ENCODE results near the gene KAT7. TPM values are rescaled to one million over a fixed set of nuclear protein-coding genes. Genes with fewer than 3 reads are reported as not detected.

Gene KAT7
- polyA plus RNA-seq, 1 of the 3 experiments (the other 2 are of a cell fraction), result 20.2 TPM

GRCh38 chr17:49872754-49873377 lies 84.4 kb downstream of the KAT7 start:
- Histone ChIP-seq H2AFZ (ENCODE audit: low read depth) (no peak overlapping the region), H3K9me3 (no peaks in the 10 kb centered on the region), H3K4me2 (no peak overlapping the region), H3K27me3 (ENCODE audit: insufficient read depth) (peaks cover 39% of the 10 kb centered on the region), H3K79me2 (ENCODE audit: insufficient read depth) (no peaks in the 10 kb centered on the region), H3K4me1 (ENCODE audit: control insufficient read depth in 1 of 2, insufficient read depth in 2 of 2, low read depth in 1 of 2, low read length in 1 of 2) (no peaks in the 10 kb centered on the region), H3K4me3 (ENCODE audit: low read depth in 2 of 2, low read length in 1 of 2) (no peak overlapping the region), H4K20me1 (ENCODE audit: insufficient read depth) (no peaks in the 10 kb centered on the region), H3K36me3 (replicated peaks in 1 of 2; ENCODE audit: control insufficient read depth in 1 of 2, insufficient read depth in 2 of 2, low read length in 1 of 2) (no peaks in the 10 kb centered on the region), H3F3A (replicated peaks; ENCODE audit: insufficient read depth) (no peaks in the 10 kb centered on the region), H3K9me2 (no peaks in the 10 kb centered on the region), H3K9ac (no peak overlapping the region), H3K27ac (ENCODE audit: low read depth in 2 of 2, low read length in 1 of 2) (no peak overlapping the region)
- POLR2A ChIA-PET, result no interaction called here
- CTCF ChIA-PET, result interaction anchor here (0.6 to 40.4 kb wide), 8 partner anchors 8 to 124 kb away, joined by 3 to 1665 read pairs (median 6); partner anchors contain the start of gene DLX3
- TF ChIP-seq EZH2phosphoT487 (IDR thresholded peaks at IDR 0.05; ENCODE audit: borderline replicate concordance, low read depth) (no peak), CTCF (IDR thresholded peaks at IDR 0.05) (no peak)
- no peak for DNase-seq
- WGBS (ENCODE audit: low lambda C conversion rate), result 79% methylated on average over 6 of the region's 6 CpGs

- Histone ChIP-seq H3K4me2 (no peak overlapping the region), H3K27ac (ENCODE audit: low read depth in 2 of 2, low read length in 1 of 2) (no peak overlapping the region), H3K4me1 (ENCODE audit: control insufficient read depth in 1 of 2, insufficient read depth in 2 of 2, low read depth in 1 of 2, low read length in 1 of 2) (no peaks in the 10 kb centered on the region), H3K4me3 (ENCODE audit: low read depth in 2 of 2, low read length in 1 of 2) (no peak overlapping the region), H3K79me2 (ENCODE audit: insufficient read depth) (no peaks in the 10 kb centered on the region), H3K36me3 (replicated peaks in 1 of 2; ENCODE audit: control insufficient read depth in 1 of 2, insufficient read depth in 2 of 2, low read length in 1 of 2) (no peaks in the 10 kb centered on the region), H3F3A (replicated peaks; ENCODE audit: insufficient read depth) (no peaks in the 10 kb centered on the region), H3K9me3 (no peaks in the 10 kb centered on the region), H3K9ac (no peak overlapping the region), H4K20me1 (ENCODE audit: insufficient read depth) (no peaks in the 10 kb centered on the region), H3K27me3 (ENCODE audit: insufficient read depth) (peaks cover 36% of the 10 kb centered on the region), H3K9me2 (no peaks in the 10 kb centered on the region), H2AFZ (ENCODE audit: low read depth) (no peak overlapping the region)
- no peak for TF ChIP-seq SIN3A (IDR thresholded peaks at IDR 0.05; ENCODE audit: borderline replicate concordance, low read depth, low read length)
- TF ChIP-seq JUND (IDR thresholded peaks at IDR 0.05), result no peak
- TF ChIP-seq, protein P1, sequence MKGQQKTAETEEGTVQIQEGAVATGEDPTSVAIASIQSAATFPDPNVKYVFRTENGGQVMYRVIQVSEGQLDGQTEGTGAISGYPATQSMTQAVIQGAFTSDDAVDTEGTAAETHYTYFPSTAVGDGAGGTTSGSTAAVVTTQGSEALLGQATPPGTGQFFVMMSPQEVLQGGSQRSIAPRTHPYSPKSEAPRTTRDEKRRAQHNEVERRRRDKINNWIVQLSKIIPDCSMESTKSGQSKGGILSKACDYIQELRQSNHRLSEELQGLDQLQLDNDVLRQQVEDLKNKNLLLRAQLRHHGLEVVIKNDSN (IDR thresholded peaks at IDR 0.05; ENCODE audit: borderline replicate concordance, low read depth), result no peak
- no peak for TF ChIP-seq EP300 (IDR thresholded peaks at IDR 0.05; ENCODE audit: borderline replicate concordance in 1 of 2, low read depth in 1 of 2, low read length in 1 of 2)
- TF ChIP-seq MXI1 (IDR thresholded peaks at IDR 0.05; ENCODE audit: low read depth, low read length), result no peak
- no peak for TF ChIP-seq RCOR1 (IDR thresholded peaks at IDR 0.05; ENCODE audit: low read length)
- TF ChIP-seq, protein P2, sequence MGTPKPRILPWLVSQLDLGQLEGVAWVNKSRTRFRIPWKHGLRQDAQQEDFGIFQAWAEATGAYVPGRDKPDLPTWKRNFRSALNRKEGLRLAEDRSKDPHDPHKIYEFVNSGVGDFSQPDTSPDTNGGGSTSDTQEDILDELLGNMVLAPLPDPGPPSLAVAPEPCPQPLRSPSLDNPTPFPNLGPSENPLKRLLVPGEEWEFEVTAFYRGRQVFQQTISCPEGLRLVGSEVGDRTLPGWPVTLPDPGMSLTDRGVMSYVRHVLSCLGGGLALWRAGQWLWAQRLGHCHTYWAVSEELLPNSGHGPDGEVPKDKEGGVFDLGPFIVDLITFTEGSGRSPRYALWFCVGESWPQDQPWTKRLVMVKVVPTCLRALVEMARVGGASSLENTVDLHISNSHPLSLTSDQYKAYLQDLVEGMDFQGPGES (IDR thresholded peaks at IDR 0.05; ENCODE audit: low read depth, low read length), result no peak
- no peak for TF ChIP-seq PBX3 (IDR thresholded peaks at IDR 0.05)
- TF ChIP-seq USF2 (IDR thresholded peaks at IDR 0.05; ENCODE audit: borderline replicate concordance, low read depth, low read length), result no peak
- no peak for TF ChIP-seq SMC3 (IDR thresholded peaks at IDR 0.05; ENCODE audit: low read depth, low read length)
- TF ChIP-seq TEAD4 (IDR thresholded peaks at IDR 0.05; ENCODE audit: borderline replicate concordance, insufficient read depth), result no peak
- TF ChIP-seq MEF2A (IDR thresholded peaks at IDR 0.05; ENCODE audit: borderline replicate concordance, low read depth), result no peak
- no peak for TF ChIP-seq POLR2AphosphoS5 (IDR thresholded peaks at IDR 0.05; ENCODE audit: low read depth, low read length)
- TF ChIP-seq CTCF (IDR thresholded peaks at IDR 0.05), result no peak
- TF ChIP-seq FOSL2 (IDR thresholded peaks at IDR 0.05; ENCODE audit: borderline replicate concordance, low read depth), result no peak
- no peak for TF ChIP-seq ELF1 (IDR thresholded peaks at IDR 0.05)
- TF ChIP-seq CHD2 (IDR thresholded peaks at IDR 0.05; ENCODE audit: low read length, partially characterized antibody), result no peak
- TF ChIP-seq FOXJ3 (CRISPR knock-in tag; IDR thresholded peaks at IDR 0.05), result no peak
- ChIA-PET CTCF (interaction anchor here (0.6 to 40.4 kb wide), 9 partner anchors 9 to 123 kb away, joined by 3 to 1665 read pairs (median 4); partner anchors contain the start of gene DLX3), POLR2A (no interaction called here)
- no peak for DNase-seq
- 59% methylated on average over 6 of the region's 6 CpGs for WGBS (ENCODE audit: low lambda C conversion rate)
These were observed 85.0 kb downstream of the KAT7 start for GRCh38 chr17:49873466-49873865.

Measured in SK-N-SH (cell line).